ENCODE data around the gene NDUFB11. TPM values are rescaled to one million over a fixed set of nuclear protein-coding genes. Genes with fewer than 3 reads are reported as not detected.

The NDUFB11 gene
- total RNA-seq, 1 experiment from 2014 or later, result 129 TPM

- POLR2A ChIA-PET, result no interaction called here
- BruUV-seq (replicated peaks), result no TSS peak
- H3K27me3 ChIP-seq (replicated peaks; ENCODE audit: control insufficient read depth, insufficient read depth, low read length), result no peaks in the 10 kb centered on the region
These were observed 6.9 kb upstream of the NDUFB11 start for GRCh38 chrX:47151435-47151834.

GRCh38 chrX:47148946-47149345 lies 4.4 kb upstream of the NDUFB11 start:
- Mint-ChIP-seq H3K36me3 (ENCODE audit: insufficient read depth, unreplicated experiment) (peaks cover 44% of the 10 kb centered on the region), H3K27me3 (ENCODE audit: insufficient read depth, unreplicated experiment) (no peaks in the 10 kb centered on the region), H3K4me3 (ENCODE audit: unreplicated experiment) (no peak overlapping the region), H3K9me3 (ENCODE audit: unreplicated experiment) (no peaks in the 10 kb centered on the region), H3K4me1 (ENCODE audit: low read depth, unreplicated experiment) (no peaks in the 10 kb centered on the region), H3K27ac (ENCODE audit: unreplicated experiment) (no peak overlapping the region)
- H3K4me3 ChIP-seq (ENCODE audit: low read depth, low read length), result no peak overlapping the region
- ChIA-PET CTCF (no interaction called here), POLR2A (no interaction called here)
- BruUV-seq (replicated peaks), result no TSS peak
- intact Hi-C loops (cut with micrococcal nuclease; ENCODE audit: unreplicated experiment), result no loop called here
- no peak for DNase-seq
- no peak for TF ChIP-seq CTCF (IDR thresholded peaks at IDR 0.05; ENCODE audit: insufficient read depth in 1 of 2, low read depth in 1 of 2, low read length in 1 of 2, severe bottlenecking in 1 of 2, unreplicated experiment in 1 of 2)
- no peaks in the 10 kb centered on the region for H3K27me3 ChIP-seq (replicated peaks; ENCODE audit: control insufficient read depth, insufficient read depth, low read length)
- H3K4me1 ChIP-seq, result no peaks in the 10 kb centered on the region
- no peaks in the 10 kb centered on the region for H3K9me3 ChIP-seq
- H3K36me3 ChIP-seq (ENCODE audit: control insufficient read depth, insufficient read depth, low read length), result no peaks in the 10 kb centered on the region

More at GRCh38 chrX:47151435-47151834, 6.9 kb upstream of the NDUFB11 start:
- H3K36me3 Mint-ChIP-seq (ENCODE audit: insufficient read depth, unreplicated experiment), result peaks cover 43% of the 10 kb centered on the region
- no peak overlapping the region for H3K27ac Mint-ChIP-seq (ENCODE audit: unreplicated experiment)
- no peaks in the 10 kb centered on the region for H3K4me1 ChIP-seq
- no peak overlapping the region for H3K4me3 ChIP-seq (ENCODE audit: low read depth, low read length)
- TF ChIP-seq CTCF (IDR thresholded peaks at IDR 0.05; ENCODE audit: insufficient read depth in 1 of 2, low read depth in 1 of 2, low read length in 1 of 2, severe bottlenecking in 1 of 2, unreplicated experiment in 1 of 2), result no peak
- CTCF ChIA-PET, result no interaction called here
- H3K9me3 Mint-ChIP-seq (ENCODE audit: unreplicated experiment), result no peaks in the 10 kb centered on the region
- DNase-seq, result no peak
- intact Hi-C loops (cut with micrococcal nuclease; ENCODE audit: unreplicated experiment), result no loop called here
- no peaks in the 10 kb centered on the region for H3K9me3 ChIP-seq
- H3K4me3 Mint-ChIP-seq (ENCODE audit: unreplicated experiment), result no peak overlapping the region
- no peaks in the 10 kb centered on the region for H3K27me3 Mint-ChIP-seq (ENCODE audit: insufficient read depth, unreplicated experiment)
- no peaks in the 10 kb centered on the region for H3K4me1 Mint-ChIP-seq (ENCODE audit: low read depth, unreplicated experiment)
- peaks cover under 1% of the 10 kb centered on the region; the same call in 1 of the 2 replicates for H3K36me3 ChIP-seq (ENCODE audit: control insufficient read depth, insufficient read depth, low read length)

GRCh38 chrX:47146936-47147859 lies 2.7 kb upstream of the NDUFB11 start:
- Histone ChIP-seq H3K36me3 (ENCODE audit: control insufficient read depth, insufficient read depth, low read length) (no peaks in the 10 kb centered on the region; the same call in 1 of the 2 replicates), H3K4me1 (no peaks in the 10 kb centered on the region), H3K27me3 (replicated peaks; ENCODE audit: control insufficient read depth, insufficient read depth, low read length) (no peaks in the 10 kb centered on the region), H3K4me3 (ENCODE audit: low read depth, low read length) (peak overlapping the region; percentile 94), H3K9me3 (no peaks in the 10 kb centered on the region)
- Mint-ChIP-seq H3K9me3 (ENCODE audit: unreplicated experiment) (no peaks in the 10 kb centered on the region), H3K36me3 (ENCODE audit: insufficient read depth, unreplicated experiment) (peaks cover 38% of the 10 kb centered on the region), H3K4me3 (ENCODE audit: unreplicated experiment) (no peak overlapping the region), H3K27me3 (ENCODE audit: insufficient read depth, unreplicated experiment) (no peaks in the 10 kb centered on the region), H3K27ac (ENCODE audit: unreplicated experiment) (no peak overlapping the region), H3K4me1 (ENCODE audit: low read depth, unreplicated experiment) (peaks cover 7% of the 10 kb centered on the region)
- intact Hi-C loops (cut with micrococcal nuclease; ENCODE audit: unreplicated experiment), result no loop called here
- ChIA-PET CTCF (no interaction called here), POLR2A (no interaction called here)
- BruUV-seq (replicated peaks), result no TSS peak
- no peak for DNase-seq
- no peak for TF ChIP-seq CTCF (IDR thresholded peaks at IDR 0.05; ENCODE audit: insufficient read depth in 1 of 2, low read depth in 1 of 2, low read length in 1 of 2, severe bottlenecking in 1 of 2, unreplicated experiment in 1 of 2)

Measured in Caco-2 (cell line).